Measurements from ENCODE around the gene CLIP2. TPM values are rescaled to one million over a fixed set of nuclear protein-coding genes. Genes with fewer than 3 reads are reported as not detected.
A peak's percentile ranks its signal among the peaks of the same experiment; 100 is the strongest.
"Not testable (repeated sequence)": the region's sequence is repeated elsewhere in the genome, so short reads cannot be mapped to it uniquely, and the experiment has no call there.

Gene CLIP2
- total RNA-seq, 1 donor from 2014 or later, result 4.3 TPM

DNA sequence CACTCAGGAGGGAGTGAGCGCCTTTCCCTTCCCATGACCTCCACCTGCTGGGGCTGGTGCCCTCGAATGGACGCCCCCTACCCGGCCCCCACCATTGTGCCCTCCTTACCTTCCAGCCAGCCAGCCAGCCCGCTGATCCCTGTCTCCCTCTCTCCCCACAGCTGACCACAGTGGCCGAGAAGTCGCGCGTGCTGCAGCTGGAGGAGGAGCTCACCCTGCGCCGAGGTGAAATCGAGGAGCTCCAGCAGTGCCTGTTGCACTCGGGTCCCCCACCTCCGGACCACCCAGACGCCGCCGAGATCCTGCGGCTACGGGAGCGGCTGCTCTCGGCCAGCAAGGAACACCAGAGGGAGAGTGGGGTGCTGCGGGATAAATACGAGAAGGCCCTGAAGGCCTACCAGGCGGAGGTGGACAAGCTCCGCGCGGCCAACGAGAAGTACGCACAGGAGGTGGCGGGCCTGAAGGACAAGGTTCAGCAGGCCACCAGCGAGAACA, 86.6 kb downstream of the CLIP2 start:
- ATAC-seq, result no peak

DNA sequence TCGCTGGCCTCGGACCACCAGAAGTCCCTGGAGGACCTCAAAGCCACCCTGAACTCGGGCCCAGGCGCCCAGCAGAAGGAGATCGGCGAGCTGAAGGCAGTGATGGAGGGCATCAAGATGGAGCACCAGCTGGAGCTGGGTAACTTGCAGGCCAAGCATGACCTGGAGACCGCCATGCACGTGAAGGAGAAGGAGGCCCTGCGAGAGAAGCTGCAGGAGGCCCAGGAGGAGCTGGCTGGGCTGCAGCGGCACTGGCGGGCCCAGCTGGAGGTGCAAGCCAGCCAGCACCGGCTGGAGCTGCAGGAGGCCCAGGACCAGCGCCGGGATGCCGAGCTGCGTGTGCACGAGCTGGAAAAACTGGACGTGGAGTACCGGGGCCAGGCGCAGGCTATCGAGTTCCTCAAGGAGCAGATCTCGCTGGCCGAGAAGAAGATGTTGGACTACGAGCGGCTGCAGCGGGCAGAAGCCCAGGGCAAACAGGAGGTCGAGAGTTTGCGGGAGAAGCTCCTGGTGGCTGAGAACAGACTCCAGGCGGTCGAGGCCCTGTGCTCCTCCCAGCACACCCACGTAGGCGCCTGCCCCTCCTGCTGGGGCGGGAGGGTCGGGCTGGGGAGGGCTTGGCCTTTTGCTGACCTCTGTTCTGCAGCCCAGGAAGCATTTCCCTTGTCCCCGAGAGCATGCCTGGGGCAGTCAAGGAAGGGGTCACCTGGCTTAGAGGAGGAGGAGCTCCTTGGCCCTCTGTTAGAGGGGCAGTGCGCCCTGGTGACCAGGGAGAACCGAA, 87.2 kb downstream of the CLIP2 start:
- no peak for ATAC-seq

DNA sequence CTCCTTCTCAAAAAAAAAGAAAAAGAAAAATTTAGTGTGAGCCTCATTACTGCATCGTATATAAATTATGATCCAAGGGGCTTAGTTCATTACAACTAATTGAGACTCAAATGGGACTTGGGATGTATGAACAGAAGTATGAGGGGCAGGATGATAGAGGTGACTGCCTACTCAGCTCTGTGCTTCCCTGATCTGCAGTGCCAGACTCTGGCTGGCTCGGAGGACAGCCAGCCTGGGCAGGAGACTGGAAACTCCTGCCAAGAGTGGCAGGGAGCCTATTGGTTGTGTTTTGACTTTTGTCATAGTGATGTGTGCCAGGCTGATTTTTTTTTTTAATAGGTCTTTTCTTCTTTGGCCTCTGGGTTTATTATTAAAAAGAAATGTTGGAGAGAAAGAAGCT, 90.7 kb downstream of the CLIP2 start:
- no peak for ATAC-seq

DNA sequence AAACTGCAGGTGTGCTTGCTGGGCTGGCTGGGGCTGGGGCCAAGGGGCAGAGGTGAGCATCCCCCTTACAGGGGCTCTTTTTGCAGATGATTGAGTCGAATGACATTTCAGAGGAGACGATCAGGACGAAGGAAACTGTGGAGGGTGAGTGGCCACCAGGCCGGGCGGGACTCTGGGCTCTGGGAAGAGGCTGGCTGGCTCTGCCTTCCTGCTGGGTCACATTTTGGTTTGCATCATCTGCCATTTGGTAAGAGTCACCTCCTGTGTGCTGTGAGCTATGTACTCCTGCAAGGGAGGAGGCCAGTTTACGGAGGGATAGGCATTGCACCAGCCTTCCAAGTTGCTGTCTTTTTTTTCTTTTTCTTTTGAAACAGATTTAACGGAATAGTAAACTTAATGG, 91.5 kb downstream of the CLIP2 start:
- ATAC-seq, result peak; percentile 77

DNA sequence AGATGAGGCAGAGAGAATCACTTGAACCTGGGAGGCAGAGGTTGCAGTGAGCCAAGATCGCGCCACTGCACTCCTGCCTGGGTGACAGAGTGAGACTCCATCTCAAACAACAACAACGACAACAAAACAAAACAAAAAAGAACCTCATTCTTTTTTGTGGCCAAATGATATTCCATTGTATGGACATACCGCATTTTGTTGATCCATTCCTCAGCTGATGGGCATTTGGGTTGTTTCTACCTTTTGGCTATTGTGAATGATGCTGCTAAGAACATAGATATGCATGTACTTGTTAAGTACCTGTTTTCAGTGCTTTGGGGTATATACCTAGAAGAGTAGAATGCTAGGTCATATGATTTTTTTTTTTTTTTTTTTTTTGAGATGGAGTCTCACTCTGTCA, 94.9 kb downstream of the CLIP2 start:
- ATAC-seq, result not testable (repeated sequence)

DNA sequence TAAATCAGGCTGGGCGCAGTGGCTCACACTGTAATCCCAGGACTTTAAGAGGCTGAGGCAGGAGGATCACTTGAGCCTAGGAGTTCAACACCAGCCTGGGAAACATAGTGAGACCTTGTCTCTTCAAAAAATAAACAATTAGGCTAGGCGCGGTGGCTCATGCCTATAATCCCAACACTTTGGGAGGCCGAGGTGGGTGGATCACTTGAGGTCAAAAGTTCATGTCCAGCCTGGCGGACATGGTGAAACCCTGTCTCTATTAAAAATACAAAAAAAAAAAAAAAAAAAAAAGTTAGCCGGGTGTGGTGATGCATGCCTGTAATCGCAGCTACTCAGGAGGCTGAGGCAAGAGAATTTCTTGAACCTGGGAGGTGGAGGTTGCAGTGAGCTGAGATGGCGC, 95.6 kb downstream of the CLIP2 start:
- not testable (repeated sequence) for ATAC-seq

DNA sequence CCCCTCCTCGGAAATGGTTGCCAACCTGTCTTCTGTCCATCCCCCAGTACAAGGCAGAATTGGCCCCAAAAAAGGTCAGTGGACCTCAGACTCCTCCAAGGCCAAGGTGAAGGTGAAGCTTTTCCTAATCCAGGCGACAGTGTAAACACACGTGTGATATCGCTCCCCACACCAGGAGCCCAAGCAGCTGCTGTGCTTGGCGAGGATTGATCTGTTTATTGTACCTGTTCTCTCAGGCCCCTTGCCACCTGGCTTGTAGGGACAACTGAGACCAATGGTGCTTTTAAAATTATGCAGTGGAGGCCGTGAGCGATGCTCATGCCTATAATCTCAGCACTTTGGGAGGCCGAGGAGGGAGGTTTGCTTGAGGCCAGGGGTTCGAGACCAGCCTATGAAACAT, 98.4 kb downstream of the CLIP2 start:
- ATAC-seq, result no peak

DNA sequence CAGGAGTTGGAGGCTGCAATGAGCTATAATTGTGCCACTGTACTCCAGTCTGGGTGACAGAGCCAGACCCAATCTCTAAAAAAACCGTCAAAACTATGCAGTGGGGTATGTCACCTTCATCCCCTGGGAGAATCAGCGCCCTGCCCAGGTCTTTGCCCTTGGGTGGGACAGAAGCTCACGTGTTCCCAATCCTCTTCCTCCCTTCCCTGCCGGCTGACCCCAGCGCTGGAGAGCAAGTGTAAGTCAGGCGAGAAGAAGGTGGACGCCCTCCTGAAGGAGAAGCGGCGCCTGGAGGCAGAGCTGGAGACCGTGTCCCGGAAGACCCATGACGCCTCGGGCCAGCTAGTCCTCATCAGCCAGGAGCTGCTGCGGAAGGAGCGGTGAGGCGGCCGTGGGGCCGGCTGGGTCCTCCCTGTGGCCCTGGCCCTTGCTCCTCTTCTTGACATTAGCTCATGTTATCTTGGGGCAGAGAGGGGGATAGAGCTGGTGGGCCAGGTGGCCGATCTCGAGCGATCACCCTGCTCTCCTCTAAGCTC, 99.7 kb downstream of the CLIP2 start:
- ATAC-seq, result no peak

DNA sequence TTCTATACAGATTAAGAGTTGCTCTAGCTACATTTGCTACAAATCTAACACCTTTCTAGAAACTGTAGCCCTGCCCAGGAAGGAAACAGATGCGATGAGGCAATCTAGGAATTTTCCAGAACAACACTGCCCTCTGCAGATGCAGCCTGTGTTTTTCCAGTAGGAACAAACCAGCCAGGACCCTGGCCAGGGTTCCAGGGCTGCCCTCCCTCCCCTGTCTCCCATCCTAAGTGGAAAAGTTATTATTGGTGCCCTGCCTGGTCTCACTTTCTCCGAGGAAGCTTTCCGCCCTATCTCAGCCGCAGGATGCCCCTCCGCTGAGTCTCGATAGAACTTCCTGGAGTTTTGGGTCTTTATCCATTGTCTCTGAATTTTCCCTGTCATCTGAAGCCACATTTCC, 104.5 kb downstream of the CLIP2 start:
- ATAC-seq, result peak; percentile 77

DNA sequence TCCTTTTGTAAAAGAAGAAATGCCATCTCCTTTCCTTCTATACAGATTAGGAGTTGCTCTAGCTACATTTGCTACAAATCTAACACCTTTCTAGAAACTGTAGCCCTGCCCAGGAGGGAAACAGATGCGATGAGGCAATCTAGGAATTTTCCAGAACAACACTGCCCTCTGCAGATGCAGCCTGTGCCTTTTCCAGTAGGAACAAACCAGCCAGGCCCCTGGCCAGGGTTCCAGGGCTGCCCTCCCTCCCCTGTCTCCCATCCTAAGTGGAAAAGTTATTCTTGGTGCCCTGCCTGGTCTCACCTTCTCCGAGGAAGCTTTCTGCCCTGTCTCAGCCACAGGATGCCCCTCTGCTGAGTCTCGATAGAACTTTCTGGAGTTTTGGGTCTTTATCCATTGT, 105.4 kb downstream of the CLIP2 start:
- peak; percentile 70 for ATAC-seq

DNA sequence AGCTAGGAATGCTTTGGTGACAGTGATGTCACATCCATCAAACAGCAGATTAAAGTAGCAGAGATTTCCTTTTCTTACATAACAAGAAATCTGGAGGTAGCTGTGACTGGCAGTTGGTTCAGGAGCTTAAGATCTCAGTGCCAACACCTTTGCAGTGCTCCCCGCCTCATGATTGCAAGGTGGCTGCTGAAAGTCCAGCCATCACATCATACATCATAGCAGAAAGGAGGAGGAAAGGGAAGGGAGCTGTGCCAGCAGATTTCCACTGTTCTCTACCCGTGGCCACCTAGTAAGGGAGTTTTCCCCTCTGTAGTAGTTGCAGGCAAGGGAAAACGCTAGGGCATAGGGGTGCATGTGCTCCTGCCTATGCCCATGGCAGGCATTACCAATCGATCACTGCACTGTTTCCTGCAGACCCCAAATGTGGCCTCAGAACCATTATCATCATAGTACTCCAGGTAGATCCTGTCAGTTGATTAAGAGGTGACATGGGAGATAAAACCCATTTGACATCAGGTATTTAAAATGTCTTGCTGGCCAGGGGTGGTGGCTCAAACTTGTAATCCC, 106.6 kb downstream of the CLIP2 start:
- ATAC-seq, result no peak

DNA sequence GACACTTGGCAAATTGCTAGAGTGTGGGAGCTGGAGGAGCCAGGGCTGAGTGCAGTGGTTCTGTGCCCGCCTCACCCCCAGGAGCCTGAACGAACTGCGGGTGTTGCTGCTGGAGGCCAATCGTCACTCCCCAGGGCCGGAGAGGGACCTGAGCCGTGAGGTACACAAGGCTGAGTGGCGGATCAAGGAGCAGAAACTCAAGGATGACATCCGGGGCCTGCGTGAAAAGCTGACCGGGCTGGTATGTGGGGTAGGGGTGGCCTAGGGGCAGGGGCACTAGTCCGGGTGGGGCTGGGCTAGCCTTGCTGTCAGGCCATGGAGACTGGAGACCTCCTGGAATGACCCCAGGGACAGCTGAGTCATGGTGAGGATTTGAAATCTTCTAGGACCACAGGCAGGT, 107.8 kb downstream of the CLIP2 start:
- ATAC-seq, result no peak

DNA sequence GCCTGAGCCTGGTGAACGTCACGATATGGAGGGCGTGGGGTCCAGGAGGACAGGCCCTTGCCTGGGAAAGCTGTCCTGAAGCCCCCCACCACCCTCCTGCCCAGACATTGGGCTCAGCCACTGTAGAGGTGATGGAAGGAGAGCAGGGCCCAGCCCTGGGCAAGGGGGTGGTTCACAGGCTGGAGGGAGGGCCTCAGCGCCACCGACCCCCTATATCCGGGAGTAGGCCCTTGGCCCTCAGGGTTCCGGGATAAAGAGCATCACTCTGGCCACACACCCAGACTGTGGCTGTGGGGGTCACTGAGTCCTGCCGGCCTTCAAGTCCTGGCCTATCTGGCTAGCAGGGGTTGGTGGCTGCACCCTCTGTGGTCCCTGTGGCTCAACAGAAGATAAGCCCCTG, 109.2 kb downstream of the CLIP2 start:
- no peak for ATAC-seq

DNA sequence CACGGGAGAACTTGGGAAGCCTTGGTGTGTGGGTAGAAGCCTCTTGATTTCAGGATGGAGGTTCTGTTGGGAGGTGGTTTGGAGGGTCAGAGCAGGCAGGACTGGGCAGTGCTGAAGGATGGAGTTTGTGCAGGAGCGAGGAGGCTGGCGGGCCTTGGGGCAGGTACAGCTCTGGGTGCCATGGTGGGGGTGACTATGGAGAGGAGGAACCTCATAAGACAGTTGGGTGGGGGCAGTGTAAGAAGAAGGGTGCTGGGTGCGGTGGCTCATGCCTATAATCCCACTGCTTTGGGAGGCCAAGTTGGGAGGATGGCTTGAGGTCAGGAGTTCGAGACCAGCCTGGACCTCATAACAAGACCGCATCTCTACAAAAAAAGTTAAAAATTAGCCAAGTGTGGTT, 109.8 kb downstream of the CLIP2 start:
- ATAC-seq, result no peak

DNA sequence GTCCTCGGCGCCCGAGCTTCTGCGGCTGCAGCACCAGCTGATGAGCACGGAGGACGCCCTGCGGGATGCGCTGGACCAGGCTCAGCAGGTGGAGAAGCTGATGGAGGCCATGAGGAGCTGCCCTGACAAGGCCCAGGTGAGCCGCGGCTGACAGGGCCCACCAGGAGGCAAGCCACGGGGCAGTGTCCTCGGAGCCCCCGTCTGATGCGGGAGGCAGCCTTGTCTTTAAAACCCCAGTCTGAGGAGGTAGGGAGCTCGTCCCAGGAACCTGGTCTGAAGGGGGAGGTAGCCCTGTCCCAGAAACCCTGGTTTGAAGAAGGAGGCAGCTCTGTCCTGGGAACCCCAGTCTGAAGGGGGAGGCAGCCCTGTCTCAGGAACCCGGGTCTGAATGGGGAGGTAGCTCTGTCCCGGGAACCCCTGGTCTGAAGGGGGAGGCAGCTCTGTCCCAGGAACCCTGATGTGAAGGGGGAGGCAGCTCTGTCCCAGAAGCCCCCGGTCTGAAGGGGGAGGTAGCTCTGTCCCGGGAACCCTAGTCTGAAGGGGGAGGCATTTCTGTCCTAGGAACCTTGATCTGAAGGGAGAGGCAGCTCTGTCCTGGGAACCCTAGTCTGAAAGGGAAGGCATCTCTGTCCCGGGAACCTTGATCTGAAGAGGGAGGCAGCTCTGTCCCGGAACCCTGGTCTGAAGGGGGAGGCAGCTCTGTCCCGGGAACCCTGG, 111.4 kb downstream of the CLIP2 start:
- ATAC-seq, result no peak

DNA sequence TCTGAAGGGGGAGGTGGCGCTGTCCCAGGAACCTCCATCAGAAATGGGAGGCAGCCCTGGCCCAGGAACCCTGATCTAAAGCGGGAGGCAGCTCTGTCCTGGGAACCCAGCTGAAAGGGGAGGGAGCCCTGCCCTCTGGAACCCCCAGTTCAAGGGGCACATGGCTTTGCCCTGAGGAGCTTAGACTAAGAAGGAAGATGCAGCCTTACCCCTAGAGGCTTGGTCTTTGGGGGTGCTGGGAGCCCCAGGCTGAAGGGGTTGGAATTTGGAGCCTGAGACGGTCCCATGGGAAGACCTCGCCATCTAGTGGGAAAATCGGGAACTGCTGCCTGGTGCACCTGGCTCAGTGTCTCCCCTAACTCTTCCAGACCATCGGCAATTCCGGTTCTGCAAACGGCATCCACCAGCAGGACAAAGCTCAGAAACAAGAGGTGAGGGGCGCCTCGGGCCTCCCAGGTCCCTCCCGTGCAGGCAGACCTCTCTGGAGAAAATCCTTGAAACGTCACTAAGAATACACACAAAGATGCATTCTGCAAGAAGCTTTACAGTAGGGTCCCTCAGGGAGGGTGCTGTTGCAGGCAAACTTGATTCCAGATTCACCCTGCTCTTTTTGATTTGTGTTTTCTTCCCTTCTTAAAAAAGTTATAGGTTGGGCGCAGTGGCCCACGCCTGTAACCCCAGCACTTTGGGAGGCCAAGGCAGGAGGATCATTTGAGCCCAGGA, 112.1 kb downstream of the CLIP2 start:
- peak; percentile 66 for ATAC-seq

DNA sequence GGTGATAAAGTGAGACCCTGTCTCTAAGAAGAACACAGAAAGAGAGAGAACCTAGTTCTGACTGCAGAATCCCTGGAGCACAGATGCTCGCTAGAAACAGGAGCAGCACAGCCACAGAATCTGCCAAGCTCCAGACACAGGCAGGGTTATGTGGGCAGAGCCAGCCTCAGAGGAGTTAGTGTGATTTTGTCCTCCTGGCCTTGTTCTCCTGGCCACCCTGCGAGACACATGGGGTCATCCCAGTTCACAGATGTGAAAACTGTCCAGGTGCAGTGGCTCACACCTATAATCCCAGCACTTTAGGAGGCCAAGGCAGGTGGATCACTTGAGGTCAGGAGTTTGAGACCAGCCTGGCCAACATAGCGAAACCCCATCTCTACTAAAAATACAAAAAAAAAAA, 113.5 kb downstream of the CLIP2 start:
- not testable (repeated sequence) for ATAC-seq

DNA sequence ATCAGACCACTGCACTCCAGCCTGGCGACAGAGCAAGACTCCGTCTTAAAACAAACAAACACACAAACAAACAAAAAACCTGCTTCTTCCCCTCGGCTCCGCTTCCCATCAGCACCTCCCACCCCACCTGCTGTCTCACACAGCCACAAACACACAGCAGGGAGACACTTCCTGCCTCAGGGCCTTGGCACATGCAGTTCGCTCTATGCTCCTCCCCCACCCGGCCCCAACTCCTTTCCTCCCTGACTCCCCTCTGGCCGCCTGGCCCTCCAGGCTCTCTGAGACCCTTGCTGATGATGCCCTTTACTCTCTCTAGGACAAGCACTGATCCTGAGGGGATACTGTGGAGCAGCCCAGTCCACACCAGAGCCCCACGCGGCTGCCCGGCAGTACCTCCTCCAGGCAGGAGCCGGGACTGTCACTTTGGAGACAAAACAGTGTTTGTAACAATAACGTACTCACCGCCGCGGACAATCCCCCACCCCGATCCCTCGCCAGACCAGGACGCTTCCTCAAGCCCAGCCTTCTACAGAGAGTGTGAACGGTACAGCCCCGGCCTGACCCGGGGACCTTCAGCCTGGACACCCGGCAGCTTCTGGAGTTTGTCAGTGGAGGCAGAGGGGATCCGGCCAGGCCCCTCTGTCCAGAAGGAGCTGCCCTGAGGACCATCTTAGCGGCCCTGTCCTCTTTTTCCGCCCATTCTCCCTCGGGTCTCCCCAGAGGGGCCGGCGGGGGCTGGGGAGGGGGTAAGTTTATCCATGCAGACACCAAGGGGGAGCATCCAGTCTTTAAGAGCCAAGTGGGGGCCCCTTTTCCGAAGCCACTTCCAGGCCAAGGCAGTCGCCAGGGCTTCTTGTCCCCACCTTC, 114.5 kb downstream of the CLIP2 start:
- ATAC-seq, result no peak

DNA sequence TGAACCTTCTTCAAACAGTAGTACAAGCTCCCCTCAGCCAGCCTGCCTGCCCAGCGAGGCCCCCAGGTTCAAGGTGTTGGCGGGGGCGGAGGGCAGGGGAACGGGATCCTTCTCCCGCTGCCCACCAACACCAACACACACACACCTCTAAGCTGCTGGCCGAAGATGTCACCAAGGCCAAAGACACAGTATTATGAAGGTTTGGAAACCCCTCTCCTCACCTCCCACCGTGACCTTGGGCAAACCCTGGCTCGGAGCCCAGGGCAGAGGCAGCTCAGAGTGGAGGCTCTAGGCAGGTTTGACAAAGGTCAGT, 115.1 kb downstream of the CLIP2 start:
- ATAC-seq, result no peak

DNA sequence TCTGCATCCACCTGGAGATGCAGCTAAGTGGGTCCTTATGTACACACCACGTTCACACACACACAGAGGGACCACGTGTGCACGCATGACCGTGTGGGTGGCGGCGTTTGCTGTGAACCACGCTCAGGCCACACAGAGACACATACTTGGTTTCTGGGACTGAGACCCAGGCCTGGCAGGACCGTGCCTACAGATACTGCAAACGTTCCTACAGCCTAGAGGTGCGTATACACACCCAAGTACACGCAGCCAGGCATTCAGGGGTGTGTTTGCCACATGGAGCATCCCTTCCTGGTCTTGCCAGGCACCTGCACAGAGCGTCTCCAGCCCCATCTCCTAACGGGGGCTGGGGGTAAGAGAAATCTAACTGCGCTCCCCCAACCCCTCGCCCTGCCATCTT, 115.5 kb downstream of the CLIP2 start:
- ATAC-seq, result no peak

DNA sequence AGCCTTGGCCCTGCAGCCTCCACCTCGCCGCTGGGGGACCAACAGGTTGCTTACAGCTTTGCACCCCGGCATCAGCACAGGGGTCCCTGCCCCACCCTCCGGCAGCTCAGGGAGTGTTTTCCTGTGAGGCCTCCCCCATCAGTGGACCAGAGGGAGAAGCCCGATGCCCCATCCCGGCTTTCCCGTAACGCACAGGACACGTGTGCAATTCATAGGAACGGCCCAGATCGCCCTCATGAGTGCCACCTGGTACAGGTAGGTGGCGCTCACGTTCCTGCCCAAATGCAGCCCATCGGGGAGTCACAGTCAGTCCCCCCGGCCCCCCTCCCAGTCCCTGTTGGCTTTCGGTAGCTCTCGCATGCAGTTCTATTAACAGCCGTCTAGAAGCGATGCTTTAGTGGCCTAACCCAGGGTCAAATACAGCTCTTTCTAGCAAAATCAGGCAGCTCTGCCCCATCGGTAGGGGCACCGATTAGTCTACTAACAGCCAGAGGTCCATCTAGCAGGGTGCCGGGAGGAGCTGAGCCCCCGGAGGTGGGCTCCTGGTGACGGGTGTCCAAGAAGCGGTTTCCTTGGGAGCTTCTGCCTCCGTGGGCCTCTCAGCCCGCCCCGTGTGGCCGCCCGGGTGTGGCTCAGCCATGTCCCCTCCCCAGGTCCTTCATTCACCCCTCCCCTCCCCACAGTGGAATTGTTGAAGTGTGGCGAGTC, 116.1 kb downstream of the CLIP2 start:
- ATAC-seq, result peak; percentile 16
